ENCODE data around the gene CYB561.

Gene CYB561

DNA sequence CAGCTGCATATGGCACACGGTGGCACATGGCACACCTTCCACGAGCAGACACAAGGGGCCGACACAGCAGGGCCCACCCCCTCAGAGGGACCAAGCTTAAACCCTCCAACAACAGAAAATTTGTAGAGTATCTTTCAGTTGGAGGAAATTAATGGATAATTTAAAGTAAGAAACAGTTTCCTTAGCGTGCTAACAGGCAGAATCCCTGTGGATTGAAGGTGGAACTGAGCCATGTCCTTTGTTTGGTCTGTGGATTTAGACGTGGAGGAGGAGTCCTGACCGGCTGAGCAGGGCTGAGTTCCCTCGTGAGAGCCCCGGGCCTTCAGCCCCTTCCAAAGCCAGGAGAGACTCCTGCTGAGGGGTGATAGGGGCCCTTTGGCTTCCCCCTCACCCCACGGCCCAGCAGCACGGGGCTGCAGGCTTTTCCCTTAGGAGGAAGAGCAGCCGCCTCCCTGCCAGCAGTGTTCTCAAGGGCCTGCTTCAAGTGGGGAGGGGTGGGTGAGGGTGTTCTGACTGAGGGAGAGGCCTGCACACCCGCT is 1.4 kb upstream of the CYB561 start:
- DNase-seq, result no peak

DNA sequence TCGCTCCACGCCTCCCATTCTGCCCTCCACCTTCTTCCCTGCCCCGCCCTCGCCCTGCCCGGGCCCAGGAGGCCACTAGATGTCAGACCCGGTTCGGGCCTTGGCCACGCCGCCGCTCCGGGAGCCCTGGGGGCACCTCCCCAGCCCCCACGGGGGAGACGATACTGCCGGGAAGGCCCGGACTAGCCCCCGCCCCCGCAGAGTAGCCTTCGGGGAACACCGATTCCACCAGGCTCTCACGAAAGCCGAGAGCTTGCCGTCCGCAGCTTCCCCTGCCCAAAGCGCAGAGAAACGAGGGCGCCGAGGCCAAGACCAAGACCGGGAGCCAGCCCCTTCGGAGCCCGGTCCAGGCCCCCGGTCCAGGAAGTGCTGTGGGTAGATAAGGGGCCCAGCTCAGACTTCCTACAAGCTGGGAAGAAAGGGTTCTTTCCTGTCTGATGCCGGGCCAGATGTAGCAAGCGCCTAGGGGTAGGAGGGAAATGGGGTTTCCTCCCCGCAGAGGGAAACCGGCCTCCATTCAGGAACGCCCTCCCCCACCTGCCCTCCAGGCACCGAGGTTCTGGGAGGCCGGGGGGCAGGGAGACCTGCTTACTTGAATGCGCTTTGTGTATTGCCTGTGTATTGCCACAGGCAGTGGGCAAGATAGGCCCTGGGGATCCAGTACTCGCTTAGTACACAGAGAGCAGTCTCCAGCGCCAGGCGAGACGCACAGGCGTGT is 806 bp upstream of the CYB561 start:
- peak; percentile 75 for DNase-seq

DNA sequence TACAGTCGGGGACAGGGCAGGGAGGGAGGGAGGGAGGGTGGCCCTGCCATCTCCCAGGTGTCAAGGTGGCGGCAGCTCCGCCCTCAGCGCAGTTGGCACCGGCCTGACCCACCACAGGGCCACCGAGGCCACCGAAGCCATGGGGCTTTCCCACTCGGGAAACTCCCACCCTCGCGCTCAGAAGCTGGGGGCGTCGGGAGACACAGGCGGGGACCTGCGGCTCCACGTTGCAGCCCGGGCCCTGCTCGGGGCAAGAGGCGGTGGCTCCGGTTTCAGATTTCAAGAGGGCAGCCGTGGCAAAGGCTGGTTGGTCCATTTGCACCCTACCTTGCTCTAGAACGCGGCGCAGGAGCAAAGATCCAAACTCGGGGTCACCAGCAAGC is 544 bp downstream of the CYB561 start:
- peak; percentile 61 for DNase-seq

DNA sequence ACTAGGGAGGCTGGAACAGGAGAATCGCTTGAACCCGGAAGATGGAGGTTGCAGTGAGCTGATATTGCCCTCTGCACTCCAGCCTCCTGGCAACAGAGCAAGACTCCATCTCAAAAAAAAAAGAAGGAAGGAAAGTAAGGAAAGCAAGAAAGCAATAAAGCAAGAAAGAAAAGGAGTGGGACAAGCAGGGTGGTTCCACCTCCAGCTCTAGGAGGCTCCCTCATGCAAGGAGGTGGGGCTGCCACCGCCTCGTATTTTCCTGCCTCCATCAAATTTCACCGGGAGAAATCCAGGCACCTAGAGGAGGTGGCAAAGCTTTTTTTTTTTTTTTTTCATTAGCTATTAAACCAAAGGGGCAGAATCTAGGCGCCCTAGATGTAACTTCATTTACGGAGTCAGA is 1.0 kb downstream of the CYB561 start:
- no peak for DNase-seq

DNA sequence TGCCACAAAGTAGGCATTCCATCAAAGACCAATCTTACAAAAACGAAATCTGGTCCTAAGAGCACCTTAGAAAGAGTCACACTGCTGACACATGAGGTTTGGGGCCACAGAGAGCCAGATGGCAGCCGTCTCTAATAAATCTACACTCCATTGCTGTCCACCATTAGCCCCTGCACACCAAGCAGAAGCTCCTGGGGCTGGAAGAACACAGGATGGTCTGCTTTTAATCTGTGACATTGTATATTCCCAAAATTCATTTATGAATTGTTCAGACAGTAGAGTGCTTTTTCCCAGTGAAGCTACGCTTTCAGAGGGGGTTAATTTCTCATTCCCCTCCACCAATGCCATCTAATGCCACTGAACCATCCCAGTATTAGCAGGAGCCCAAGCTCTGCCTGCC is 1.6 kb downstream of the CYB561 start:
- no peak for DNase-seq

DNA sequence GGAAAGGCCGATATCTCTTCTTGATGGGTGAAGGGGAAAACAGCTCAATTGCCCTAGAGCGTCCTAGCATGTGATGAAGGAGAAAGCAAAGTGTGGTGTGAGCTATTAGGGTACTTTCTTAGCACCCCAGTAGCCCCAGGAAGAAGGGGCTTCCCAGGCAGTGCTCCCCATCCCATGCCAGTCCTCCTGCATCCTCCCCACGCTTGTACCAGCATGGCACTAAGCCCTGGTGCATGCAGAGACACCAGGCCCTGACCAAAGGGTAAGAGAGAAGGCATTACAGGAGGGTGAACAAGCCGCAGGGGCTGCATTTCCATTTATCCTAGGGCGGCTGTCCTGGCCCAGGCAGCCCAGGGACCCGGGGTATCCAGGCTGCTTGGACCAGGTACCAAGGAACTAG is 3.1 kb downstream of the CYB561 start:
- DNase-seq, result no peak

DNA sequence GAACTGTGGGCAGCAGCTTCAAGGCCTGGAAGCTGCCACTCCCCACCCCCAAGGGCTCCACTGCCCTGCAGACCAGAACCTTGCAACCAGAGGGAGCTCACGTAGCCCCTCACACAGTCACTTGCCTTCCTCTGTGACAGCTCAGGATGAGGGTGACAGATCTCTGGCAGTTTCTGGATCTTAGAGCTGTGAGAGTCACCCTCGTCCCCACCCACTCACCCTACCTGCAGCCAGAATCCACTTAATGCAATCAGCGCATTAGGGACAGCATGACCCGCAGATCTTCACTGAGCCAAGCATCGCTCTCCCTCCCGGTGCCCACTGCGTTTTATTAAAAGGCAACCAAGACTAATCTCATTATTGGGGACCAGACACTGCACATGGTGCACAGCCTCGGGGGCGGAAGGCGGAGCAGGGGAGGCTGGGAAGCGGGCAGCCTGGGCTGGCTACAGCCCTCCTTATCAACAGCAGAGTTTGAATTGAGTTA is 3.5 kb downstream of the CYB561 start:
- DNase-seq, result no peak

DNA sequence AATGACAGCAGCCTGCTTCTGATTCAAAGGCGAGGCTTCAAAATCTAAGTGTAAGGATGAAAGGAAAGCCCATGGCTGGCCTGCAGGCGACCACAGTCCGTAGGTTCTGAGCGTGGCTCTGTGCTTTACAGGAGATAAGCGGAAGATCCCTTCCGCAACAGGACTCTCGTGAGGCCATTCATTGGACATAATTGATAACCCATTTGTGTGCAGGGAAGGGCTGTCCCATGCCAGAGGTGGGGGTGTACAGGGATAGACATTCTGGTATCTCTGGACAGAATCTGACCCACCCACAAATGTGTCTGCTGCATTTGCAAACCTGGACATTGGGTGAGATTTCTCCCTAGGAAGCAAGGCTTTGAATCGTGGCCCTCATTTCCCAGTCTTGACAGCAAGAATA is 4.0 kb downstream of the CYB561 start:
- no peak for DNase-seq

DNA sequence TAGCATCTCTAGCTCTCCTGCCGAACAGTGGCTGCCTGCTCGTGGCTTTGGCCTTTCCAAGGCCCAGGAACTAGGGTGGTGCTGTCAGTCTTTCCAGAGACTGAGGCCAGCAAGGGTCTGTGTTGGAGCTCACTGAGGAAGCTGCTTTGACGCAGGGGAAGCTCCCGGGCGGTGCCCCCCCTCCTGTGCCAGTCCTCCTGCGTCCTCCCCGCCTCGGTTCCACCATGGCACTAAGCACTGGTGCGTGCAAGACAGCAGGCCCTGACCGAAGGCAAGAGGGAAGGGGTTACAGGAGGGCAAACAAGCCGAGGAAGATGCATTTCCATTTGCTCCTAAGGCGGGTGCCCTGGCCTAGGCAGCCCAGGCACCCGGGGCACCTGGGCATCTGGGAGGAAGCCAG is 4.5 kb downstream of the CYB561 start:
- no peak for DNase-seq

DNA sequence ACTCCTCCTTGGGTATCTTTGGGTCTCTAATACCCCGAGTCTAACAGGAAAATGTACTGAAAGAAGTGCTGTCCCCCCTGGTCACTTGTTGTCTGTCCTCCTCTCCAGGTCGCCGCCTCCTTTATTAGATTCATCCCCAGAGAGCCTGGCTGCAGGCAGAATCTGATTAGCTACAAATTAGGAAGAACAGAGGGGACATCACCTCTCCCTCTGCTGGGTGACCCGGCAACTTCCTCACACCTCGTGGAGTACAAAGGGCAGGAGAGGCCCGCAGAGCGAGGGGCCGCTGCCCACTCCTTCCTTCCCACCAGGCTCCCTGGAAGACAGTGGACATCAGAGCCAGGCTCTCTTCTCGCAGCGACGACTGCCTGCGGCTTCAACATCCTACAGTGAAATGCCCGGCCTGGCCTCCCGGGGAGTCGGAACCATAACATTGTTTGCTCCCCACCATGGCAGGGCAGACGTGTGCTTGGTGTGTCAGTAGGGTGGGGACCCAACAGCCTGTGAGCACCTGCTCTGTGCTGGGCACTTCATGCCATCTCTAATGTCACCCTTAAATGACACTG is 5.3 kb downstream of the CYB561 start:
- no peak for DNase-seq

DNA sequence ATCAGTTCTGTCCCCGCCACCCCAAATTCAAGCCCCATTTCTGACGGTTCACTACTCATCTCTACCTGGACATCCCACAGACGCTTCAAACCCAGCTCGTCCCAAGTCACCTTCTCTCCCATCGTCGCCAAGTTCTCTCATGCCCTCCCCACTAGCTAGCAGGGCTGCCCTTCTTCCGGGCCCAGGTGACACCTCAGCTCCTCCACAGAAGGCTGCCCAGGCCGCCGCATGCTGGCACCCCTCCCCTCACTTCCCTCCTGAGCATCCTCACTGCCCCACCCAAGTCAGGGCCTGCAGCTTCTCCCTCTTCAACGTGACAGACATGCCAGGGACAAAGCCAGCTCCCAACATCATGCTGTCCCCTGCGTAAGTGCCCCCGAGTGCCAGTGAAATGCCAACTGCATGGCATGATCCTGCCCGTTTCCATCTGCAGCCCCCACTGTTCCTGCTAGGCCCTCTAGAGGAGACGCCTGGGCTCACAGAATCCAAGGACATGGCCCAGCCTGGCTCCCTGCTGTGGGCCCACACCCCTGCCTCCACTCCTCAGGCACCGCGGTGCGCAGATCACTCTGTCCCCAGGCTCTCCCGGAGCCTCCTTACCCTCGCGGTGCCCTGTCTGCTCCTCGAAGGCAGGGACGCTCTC is 5.9 kb downstream of the CYB561 start:
- DNase-seq, result no peak

DNA sequence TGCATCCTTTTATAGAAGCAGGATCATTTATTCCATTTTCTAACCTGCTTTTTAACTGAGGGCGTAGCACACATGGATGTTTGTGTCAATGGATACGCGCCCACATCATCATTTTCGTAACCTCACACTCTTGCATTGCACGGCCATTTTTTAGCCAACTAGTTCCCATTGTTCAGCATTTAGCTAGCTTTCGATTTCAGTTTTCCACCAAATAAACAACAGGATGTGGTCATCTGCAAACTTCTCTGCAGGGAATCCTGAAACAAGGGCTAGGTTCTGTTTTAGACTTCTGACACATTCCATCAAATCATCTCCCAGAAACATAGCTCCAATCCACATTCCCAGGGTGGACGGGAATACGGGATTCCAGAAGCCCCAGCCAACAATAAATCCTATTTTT is 6.4 kb downstream of the CYB561 start:
- no peak for DNase-seq

DNA sequence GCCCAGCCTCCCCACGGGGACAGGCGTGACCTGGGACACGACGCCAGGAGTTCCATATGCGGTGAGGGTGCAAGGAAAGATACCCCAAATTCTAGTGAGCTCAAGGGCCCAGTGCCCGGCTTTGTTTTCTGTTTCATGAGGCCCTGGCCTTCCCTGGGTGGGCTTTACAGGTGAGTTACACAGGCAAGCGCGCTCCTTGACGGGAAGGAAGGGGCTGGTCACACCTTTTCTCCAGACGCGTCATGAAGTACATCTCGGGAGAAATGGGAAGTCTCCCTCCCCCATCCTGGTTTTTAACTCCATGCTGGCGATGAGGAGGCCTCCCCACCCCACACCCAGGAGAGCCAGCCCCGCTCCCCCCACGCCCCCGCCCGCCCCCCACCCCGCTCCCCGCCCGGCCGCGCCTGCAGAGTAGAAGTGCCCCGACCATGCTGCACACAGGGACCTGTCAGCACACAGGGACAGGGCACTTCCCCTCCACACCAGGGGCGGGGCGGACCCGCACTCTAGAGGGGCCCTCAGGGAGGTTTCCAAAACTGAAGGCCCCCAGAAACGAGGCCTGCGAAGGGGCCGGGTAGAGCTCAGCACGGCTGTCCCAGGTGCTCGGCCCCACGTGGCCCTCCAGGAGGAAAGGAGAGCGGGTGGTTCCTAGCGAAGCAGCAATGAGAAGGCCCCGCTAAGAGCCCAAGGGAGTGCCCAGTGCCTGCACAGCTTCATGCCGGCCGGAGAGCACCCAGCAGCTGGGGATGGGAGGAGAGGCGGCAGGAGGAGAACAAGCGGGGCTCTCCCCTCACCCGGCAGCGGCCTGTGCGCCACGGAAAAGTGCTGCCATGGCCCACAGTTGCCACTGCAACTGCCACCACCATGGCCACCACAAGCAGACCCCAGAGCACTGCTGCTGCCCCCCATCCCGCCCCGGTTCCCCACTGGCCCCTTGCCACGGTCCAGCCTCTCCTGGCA is 7.7 kb downstream of the CYB561 start:
- no peak for DNase-seq

DNA sequence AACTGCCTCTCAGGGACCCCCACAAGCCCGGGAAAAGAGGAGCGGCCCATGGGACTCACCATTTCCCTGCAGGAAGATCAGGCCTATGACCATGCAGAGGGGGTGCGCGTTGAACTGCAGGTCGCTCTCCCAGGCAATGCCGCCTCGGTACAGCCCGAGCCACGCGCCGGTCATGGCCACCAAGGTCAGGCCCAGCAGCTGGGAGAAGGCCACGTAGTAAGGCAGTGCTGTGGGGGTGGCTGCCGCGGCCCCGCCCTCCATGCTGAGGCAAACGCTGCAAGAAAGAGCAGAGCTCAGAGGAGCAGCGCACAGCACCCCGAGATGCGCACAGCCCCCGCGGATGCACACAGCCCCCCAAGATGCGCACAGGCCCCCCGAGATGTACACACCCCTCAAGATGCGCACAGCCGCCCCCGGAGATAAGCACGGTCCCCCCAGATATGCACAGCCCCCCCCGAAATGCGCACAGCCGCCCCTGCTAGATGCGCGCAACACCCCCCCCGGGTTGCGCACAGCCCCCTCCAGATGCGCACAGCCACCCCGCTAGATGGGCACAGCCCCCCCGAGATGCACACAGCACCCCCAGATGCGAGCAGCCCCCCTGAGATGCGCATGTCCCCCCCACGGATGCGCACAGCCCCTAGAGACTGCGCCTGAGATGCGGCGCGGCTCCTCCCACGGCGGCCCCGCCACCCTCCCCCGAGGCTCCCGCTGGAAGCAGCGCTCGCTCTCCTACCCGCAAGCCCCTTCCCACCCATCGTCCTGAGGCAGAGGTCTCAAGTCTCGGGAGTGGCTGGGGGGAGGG is 8.6 kb downstream of the CYB561 start:
- DNase-seq, result no peak

DNA sequence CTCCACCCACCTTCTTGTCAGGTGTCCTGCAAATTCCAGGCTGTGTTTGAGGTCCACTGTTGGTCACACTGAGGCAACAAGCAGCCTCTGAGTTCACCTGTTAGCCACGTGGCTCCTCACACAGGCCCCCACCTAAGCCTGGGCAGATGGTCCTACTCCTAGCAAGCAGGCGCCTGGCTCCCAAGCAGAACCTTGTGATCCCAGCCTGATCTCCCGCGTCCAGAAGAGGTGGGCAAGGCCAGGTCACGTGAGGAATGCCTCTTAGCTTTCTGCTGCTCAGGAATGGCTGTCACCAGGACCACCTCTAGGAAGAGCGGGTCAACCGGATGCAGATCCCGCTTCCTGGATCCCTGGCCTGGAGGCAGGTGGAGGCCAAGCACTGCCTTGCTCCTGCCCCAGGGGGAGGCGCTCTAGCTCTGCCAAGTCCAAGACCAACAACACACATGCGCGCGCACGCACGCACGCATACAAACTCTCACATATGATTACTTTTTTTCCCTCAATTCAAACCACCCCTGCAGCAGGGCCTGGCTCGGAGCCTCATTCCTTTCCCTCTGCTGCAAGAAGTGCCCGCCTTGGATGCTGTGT is 9.5 kb downstream of the CYB561 start:
- no peak for DNase-seq

DNA sequence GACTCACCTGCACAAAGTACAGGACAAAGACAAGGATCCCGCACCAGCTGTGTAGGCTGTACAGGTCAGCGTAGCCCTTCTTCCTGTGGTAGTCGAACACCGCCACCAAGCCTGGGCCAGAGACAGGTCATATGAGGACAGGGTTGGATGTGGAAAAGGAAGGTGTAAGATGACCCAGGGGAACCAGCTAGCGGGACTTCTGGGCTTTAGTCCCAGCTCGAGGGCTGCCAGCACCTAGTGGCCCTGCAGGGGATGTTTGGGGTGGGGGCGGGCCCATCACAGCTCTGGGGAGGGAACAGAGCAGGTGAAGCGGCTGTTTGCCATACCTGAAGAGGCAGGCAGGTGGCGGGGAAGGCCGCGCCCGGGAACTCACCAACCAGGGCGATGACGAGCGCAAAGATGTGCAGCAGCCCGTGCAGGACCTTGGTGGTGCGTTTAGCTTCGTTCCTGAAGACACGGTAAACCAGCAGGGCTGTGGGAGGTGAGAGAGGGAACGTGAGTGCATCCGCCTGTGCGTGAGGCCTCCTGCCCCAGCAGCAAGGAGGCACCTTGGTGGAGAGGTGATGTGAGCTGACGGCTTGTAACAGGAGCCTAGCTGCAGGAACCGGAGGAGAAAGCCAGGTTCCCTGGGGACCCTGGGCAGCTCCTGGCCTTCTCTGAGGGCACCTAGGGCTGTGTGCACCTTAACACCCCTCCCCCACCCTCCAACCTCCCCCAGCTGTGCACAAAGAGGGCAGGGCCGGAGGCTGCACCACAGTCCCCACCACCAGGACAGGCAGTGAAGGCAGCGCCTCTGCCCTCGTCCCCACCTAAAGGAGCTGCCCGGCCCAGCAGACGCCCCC is 10.2 kb downstream of the CYB561 start:
- no peak for DNase-seq

DNA sequence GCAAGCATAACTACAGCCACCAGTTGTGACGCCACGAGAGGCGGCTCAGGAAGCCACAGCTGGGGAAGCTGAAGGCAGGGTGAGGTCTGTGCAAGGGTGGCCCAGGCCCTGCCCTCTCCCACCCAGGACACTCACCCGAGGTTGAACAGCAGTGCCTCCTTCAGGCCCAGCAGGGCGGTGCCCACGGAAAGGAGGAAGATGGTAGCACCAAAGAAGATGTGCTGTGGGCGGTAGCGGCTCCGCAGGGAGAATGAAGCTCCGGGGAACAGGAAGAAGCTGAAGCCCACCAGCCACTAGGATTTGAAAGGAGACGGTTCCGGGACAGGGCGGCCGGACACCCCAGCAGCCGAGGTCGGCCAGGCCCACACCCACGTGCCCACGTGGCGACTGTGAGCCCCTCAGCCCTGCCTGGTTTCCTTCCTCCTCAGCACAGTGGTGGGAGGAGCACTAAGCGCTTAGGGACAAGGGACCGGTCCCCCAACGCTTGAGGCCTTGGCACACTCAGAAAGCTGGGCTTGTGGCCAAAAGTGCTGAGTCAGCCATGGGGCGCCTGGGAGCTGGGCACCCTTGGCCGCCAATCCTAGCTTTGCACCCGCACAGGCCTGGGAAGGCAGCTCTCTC is 11.0 kb downstream of the CYB561 start:
- DNase-seq, result no peak

DNA sequence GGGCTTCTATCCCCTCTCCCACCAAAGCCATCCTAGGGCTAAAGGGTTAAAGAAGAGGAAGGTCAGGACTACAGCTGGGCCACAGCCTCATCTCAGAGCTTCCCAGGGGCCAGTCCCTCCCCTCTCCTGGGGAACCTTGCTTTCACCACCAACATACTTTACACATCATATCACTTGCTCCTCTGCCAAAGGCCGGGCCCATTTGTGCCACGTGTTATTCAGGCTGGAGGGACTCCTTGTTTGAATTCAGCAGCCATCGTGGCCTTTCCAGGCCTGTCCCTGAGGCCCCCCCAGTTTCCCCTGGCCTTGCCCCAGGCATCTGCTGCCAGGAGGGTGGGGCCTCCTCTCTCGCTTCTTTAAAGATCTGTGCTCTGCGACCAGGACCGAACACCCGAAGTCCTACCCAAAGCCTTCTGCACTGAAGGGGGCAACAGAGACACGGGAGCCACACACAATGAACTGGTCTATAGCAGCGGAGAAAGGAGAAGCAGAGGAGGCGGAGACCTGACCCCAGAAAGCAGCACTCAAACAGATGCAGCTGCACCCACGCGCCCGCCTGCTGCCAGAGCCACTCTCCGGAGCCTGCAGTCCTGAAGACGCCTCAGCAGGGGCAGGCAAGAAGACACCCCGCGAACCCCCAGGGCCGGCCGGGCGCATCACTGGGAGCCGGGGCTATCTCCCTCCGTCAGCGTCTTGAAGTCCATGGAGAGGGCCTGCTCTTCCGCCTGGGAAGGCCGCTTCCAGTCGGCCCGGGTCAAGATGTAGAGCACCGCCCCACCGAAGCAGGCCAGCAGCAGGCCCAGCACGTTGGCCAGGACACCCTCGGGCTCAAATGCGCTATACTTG is 12.1 kb downstream of the CYB561 start:
- no peak for DNase-seq

Measured in NCI-H774 (cell line).